GM21367 (cell line): Measurements from ENCODE around the gene MACF1.
"Not testable (repeated sequence)": the region's sequence is repeated elsewhere in the genome, so short reads cannot be mapped to it uniquely, and the experiment has no call there.

Source experiments
- ATAC-seq: cut with Tn5 transposase; IDR thresholded peaks from one replicate; pipeline ENCODE4 v1.9.1; 2021; ENCODE audit not compliant: unreplicated experiment

The MACF1 gene

GRCh38 chr1:39446986-39447567, 242.6 kb downstream of the MACF1 start:
- no peak for ATAC-seq

- not testable (repeated sequence) for ATAC-seq
These were observed 245.5 kb downstream of the MACF1 start for GRCh38 chr1:39450041-39450440.

- ATAC-seq = no peak
These were observed 246.6 kb downstream of the MACF1 start for GRCh38 chr1:39450956-39451606.

GRCh38 chr1:39452081-39452480, 247.6 kb downstream of the MACF1 start:
- no peak for ATAC-seq

GRCh38 chr1:39452540-39452939, 248.0 kb downstream of the MACF1 start:
- ATAC-seq = no peak

GRCh38 chr1:39453603-39454002, 249.1 kb downstream of the MACF1 start:
- ATAC-seq = no peak

- ATAC-seq = no peak
These were observed 254.5 kb downstream of the MACF1 start for GRCh38 chr1:39458991-39459390.

- no peak for ATAC-seq
These were observed 257.6 kb downstream of the MACF1 start for GRCh38 chr1:39462074-39462473.

- no peak for ATAC-seq
These were observed 262.1 kb downstream of the MACF1 start for GRCh38 chr1:39466413-39467107.

- not testable (repeated sequence) for ATAC-seq
These were observed 262.7 kb downstream of the MACF1 start for GRCh38 chr1:39467108-39467720.

- no peak for ATAC-seq
These were observed 264.7 kb downstream of the MACF1 start for GRCh38 chr1:39469150-39469549.

GRCh38 chr1:39470040-39470439, 265.5 kb downstream of the MACF1 start:
- ATAC-seq = no peak

- ATAC-seq = no peak
These were observed 268.3 kb downstream of the MACF1 start for GRCh38 chr1:39472826-39473225.

- ATAC-seq = no peak
These were observed 268.8 kb downstream of the MACF1 start for GRCh38 chr1:39473324-39473723.

- ATAC-seq = no peak
These were observed 270.3 kb downstream of the MACF1 start for GRCh38 chr1:39474810-39475209.

- ATAC-seq = not testable (repeated sequence)
These were observed 271.1 kb downstream of the MACF1 start for GRCh38 chr1:39475551-39475950.

GRCh38 chr1:39478126-39478915, 273.8 kb downstream of the MACF1 start:
- no peak for ATAC-seq

- no peak for ATAC-seq
These were observed 276.8 kb downstream of the MACF1 start for GRCh38 chr1:39481289-39481688.

GRCh38 chr1:39483276-39483675, 278.8 kb downstream of the MACF1 start:
- no peak for ATAC-seq

GRCh38 chr1:39484564-39484963, 280.1 kb downstream of the MACF1 start:
- no peak for ATAC-seq
